HL-60/S4 treated with phorbol 12-myristate 13-acetate at 8.2 ng/mL for 4 days and 3 days (cell line): ENCODE data around the gene UBAC2.

Experiments used
- in situ Hi-C: fragments of 300-500 bp; cut with MboI; formaldehyde crosslinking; loops from 2 replicates; pipeline ENCODE4 v1.15.0; 2022; ENCODE audit warnings: low sequenced_read_pairs

UBAC2 gene

GRCh38 chr13:99370481-99371275, 170.0 kb downstream of the UBAC2 start:
- in situ Hi-C loops = loop anchor here (10.0 kb wide), 1 partner anchor 96 kb away; no protein-coding TSS in a partner anchor

- in situ Hi-C loops = loop anchor here (10.0 kb wide), 1 partner anchor 97 kb away; no protein-coding TSS in a partner anchor
These were observed 171.3 kb downstream of the UBAC2 start for GRCh38 chr13:99371956-99372355.

GRCh38 chr13:99373436-99373835, 172.8 kb downstream of the UBAC2 start:
- in situ Hi-C loops = loop anchor here (10.0 kb wide), 1 partner anchor 99 kb away; no protein-coding TSS in a partner anchor

GRCh38 chr13:99374169-99374991, 173.7 kb downstream of the UBAC2 start:
- in situ Hi-C loops = loop anchor here (10.0 kb wide), 1 partner anchor 100 kb away; no protein-coding TSS in a partner anchor

GRCh38 chr13:99374994-99375737, 174.5 kb downstream of the UBAC2 start:
- in situ Hi-C loops = loop anchor here (10.0 kb wide), 1 partner anchor 100 kb away; no protein-coding TSS in a partner anchor

- in situ Hi-C loops = loop anchor here (10.0 kb wide), 1 partner anchor 101 kb away; no protein-coding TSS in a partner anchor
These were observed 175.1 kb downstream of the UBAC2 start for GRCh38 chr13:99375738-99376080.

- in situ Hi-C loops = loop anchor here (10.0 kb wide), 1 partner anchor 101 kb away; no protein-coding TSS in a partner anchor
These were observed 175.5 kb downstream of the UBAC2 start for GRCh38 chr13:99376132-99376531.

- in situ Hi-C loops = loop anchor here (10.0 kb wide), 1 partner anchor 102 kb away; no protein-coding TSS in a partner anchor
These were observed 176.3 kb downstream of the UBAC2 start for GRCh38 chr13:99376924-99377323.

- in situ Hi-C loops = loop anchor here (10.0 kb wide), 1 partner anchor 103 kb away; no protein-coding TSS in a partner anchor
These were observed 177.0 kb downstream of the UBAC2 start for GRCh38 chr13:99377641-99378040.

GRCh38 chr13:99378985-99379733, 178.5 kb downstream of the UBAC2 start:
- in situ Hi-C loops = loop anchor here (10.0 kb wide), 1 partner anchor 104 kb away; no protein-coding TSS in a partner anchor

- in situ Hi-C loops = loop anchor here (10.0 kb wide), 2 partner anchors 55 to 105 kb away; no protein-coding TSS in a partner anchor
These were observed 179.5 kb downstream of the UBAC2 start for GRCh38 chr13:99379856-99380801.

GRCh38 chr13:99380921-99381645, 180.4 kb downstream of the UBAC2 start:
- in situ Hi-C loops = loop anchor here (10.0 kb wide), 1 partner anchor 54 kb away; no protein-coding TSS in a partner anchor

GRCh38 chr13:99381766-99382165, 181.1 kb downstream of the UBAC2 start:
- in situ Hi-C loops = loop anchor here (10.0 kb wide), 1 partner anchor 53 kb away; no protein-coding TSS in a partner anchor

GRCh38 chr13:99382428-99383133, 181.9 kb downstream of the UBAC2 start:
- in situ Hi-C loops = loop anchor here (10.0 kb wide), 1 partner anchor 52 kb away; no protein-coding TSS in a partner anchor

- in situ Hi-C loops = loop anchor here (10.0 kb wide), 1 partner anchor 51 kb away; no protein-coding TSS in a partner anchor
These were observed 182.9 kb downstream of the UBAC2 start for GRCh38 chr13:99383511-99383921.

GRCh38 chr13:99383946-99384345, 183.3 kb downstream of the UBAC2 start:
- in situ Hi-C loops = loop anchor here (10.0 kb wide), 1 partner anchor 51 kb away; no protein-coding TSS in a partner anchor

- in situ Hi-C loops = loop anchor here (10.0 kb wide), 1 partner anchor 50 kb away; no protein-coding TSS in a partner anchor
These were observed 183.8 kb downstream of the UBAC2 start for GRCh38 chr13:99384468-99384867.
